ENCODE data around the gene SIGLEC12. TPM values are rescaled to one million over a fixed set of nuclear protein-coding genes. Genes with fewer than 3 reads are reported as not detected.

SIGLEC12 gene
- total and polyA plus RNA-seq, 9 of the 15 experiments (the other 6 are each of a cell fraction or from before 2014, with no cell fraction given): 0.08 to 1.3 (median 0.54) TPM

GRCh38 chr19:51511353-51511752, 9.8 kb upstream of the SIGLEC12 start (continued):
- TF ChIP-seq KDM1A (IDR thresholded peaks at IDR 0.05): peak; percentile 47 to 58; a peak in 3 of 4 replicates
- TF ChIP-seq SNIP1 (IDR thresholded peaks at IDR 0.05; ENCODE audit: low read depth): no peak
- TF ChIP-seq STAT6 (CRISPR knock-in tag; IDR thresholded peaks at IDR 0.05): no peak
- TF ChIP-seq MECOM (CRISPR knock-in tag; IDR thresholded peaks at IDR 0.05): peak; percentile 79; the same call in 1 of the 2 replicates
- no peak for TF ChIP-seq ZNF133 (CRISPR knock-in tag; IDR thresholded peaks at IDR 0.05)
- TF ChIP-seq HSF4 (CRISPR knock-in tag; IDR thresholded peaks at IDR 0.05; ENCODE audit: borderline replicate concordance): no peak
- TF ChIP-seq E2F1 (CRISPR knock-in tag; IDR thresholded peaks at IDR 0.05): no peak
- TF ChIP-seq CHD2 (IDR thresholded peaks at IDR 0.05; ENCODE audit: low read depth, low read length): no peak
- 0 out of 2 replicates have a peak, but pooled peaks have one; percentile 42 for TF ChIP-seq HDAC2 (IDR thresholded peaks at IDR 0.05)
- TF ChIP-seq MEF2A (IDR thresholded peaks at IDR 0.05; ENCODE audit: control insufficient read depth, low read depth, low read length): no peak
- TF ChIP-seq STAG1 (CRISPR knock-in tag; IDR thresholded peaks at IDR 0.05; ENCODE audit: borderline replicate concordance): no peak
- TF ChIP-seq ZNF592 (IDR thresholded peaks at IDR 0.05): peak; percentile 45; the same call in 1 of the 2 replicates
- no peak for TF ChIP-seq BRCA1 (IDR thresholded peaks at IDR 0.05)
- TF ChIP-seq BRCA1 (CRISPR knock-in tag; IDR thresholded peaks at IDR 0.05): no peak
- TF ChIP-seq CXXC5 (CRISPR knock-in tag; IDR thresholded peaks at IDR 0.05): peak; percentile 11; the same call in 1 of the 2 replicates
- TF ChIP-seq CTCFL (IDR thresholded peaks at IDR 0.05; ENCODE audit: borderline replicate concordance, insufficient read depth, low read depth, low read length, poor library complexity, severe bottlenecking): peak; percentile 71
- TF ChIP-seq HMGN3 (IDR thresholded peaks at IDR 0.05; ENCODE audit: borderline replicate concordance, extremely low read depth, insufficient read length, low read depth, low read length): no peak
- TF ChIP-seq CTBP1 (IDR thresholded peaks at IDR 0.05; ENCODE audit: borderline replicate concordance): peak; percentile 90
- peak; percentile 54 to 90; a peak in 3 of 4 replicates for TF ChIP-seq RCOR1 (IDR thresholded peaks at IDR 0.05; ENCODE audit: borderline replicate concordance in 1 of 2, low read depth in 2 of 2, low read length in 2 of 2)

Measured in K562 (cell line).